Stimulated activated CD8-positive, alpha-beta memory T cell treated with anti-CD3 and anti-CD28 coated beads, Interleukin-15, amount 100 ng/mL, for 48 hours (primary cell): Measurements from ENCODE around the gene SLC34A2.

Experiments
- DNase-seq, 2 donors: peaks; one replicate each; pipeline ENCODE4 v3.0.0-alpha.2; 2020; ENCODE audit warnings: low read depth in 2 of 2

SLC34A2 gene

DNA sequence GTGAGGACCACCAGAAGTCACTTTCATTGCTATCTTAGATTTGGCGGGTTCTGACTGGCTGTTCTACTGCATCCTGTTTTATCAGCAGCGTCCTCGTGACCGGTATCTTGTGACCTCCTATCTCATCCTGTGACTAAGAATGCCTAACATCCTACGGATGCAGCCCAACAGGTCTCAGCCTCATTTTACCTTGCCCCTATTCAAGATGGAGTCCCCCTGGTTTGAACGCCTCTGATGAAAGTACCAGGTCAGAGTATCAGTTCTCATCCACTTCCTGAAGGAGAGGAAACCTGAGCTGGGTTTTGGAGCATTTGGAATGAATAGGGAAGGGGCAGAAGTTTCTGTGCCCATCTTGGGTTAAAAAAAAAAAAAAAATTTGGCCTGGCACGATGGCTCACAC is 70.2 kb downstream of the SLC34A2 start:
- no peak for DNase-seq

DNA sequence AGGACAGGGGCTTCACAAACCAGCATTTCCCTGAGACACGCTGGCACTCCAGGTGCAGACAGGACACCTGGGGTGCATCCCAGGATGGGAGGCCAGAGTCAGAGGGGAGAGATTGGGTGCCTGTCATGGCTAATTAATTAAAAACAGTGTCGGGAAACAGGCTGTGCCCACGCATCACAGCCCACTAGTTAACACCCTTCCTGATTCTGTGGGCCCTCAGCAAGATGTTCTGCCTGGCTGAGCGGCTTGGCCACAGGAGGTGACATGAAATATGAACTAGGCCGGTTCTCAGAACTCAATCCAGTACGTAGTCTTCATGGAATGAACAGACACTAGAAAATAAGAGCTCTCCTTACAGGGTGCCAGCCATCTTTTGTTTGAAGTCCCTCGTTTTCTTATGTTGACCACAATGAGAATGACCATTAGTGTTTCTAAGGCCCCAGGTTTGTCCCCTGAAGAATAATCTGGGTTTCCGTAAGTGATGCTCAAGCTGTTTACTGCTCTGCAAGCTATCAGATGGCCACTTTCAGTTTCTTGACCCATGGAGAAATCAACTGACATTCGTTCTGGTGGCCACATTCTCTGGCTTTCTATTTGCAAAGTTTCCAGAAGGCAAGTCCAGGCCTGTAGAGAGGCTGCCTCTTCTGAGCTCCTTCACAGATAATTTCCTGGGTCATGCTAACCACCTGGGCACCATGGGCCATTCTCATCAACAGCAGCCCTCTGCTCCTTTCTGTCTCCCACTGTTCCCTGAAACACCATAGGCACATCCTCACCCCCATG is 72.3 kb downstream of the SLC34A2 start:
- DNase-seq = no peak
